Measurements from ENCODE around the gene VCL.

- no peak for TF ChIP-seq CTCF (conservative IDR thresholded peaks at IDR 0.05 in 1 of 2, IDR thresholded peaks at IDR 0.05 in 1 of 2; ENCODE audit: extremely low read depth in 1 of 2, insufficient read depth in 1 of 2, low read depth in 1 of 2, low read length in 2 of 2)
- TF ChIP-seq EZH2 (IDR thresholded peaks at IDR 0.05; ENCODE audit: borderline replicate concordance, low read length): no peak
Observed at GRCh38 chr10:73992899-73993788, 4.8 kb upstream of the VCL start.
